Measurements from ENCODE around the gene SMIM32.

- no peak for TF ChIP-seq CTCF (IDR thresholded peaks at IDR 0.05; ENCODE audit: low read depth, low read length, missing input control)
- TF ChIP-seq REST (IDR thresholded peaks at IDR 0.05), result no peak
- TF ChIP-seq YY1 (IDR thresholded peaks at IDR 0.05), result no peak
- TF ChIP-seq RAD21 (IDR thresholded peaks at IDR 0.05), result no peak
- TF ChIP-seq GABPA (IDR thresholded peaks at IDR 0.05 in 1 of 2, conservative IDR thresholded peaks at IDR 0.05 in 1 of 2), result no peak
- no peak for TF ChIP-seq ZBTB33 (IDR thresholded peaks at IDR 0.05)
- no peak for TF ChIP-seq FOXA1 (IDR thresholded peaks at IDR 0.05)
- TF ChIP-seq MAX (IDR thresholded peaks at IDR 0.05), result no peak
- TF ChIP-seq EGR1 (IDR thresholded peaks at IDR 0.05; ENCODE audit: low read depth in 2 of 2), result no peak
- no peak for TF ChIP-seq SP1 (IDR thresholded peaks at IDR 0.05)
- no peak for TF ChIP-seq HNF4G (IDR thresholded peaks at IDR 0.05)
Observed at GRCh38 chr5:136209346-136209910, 16.5 kb upstream of the SMIM32 start.
